ENCODE data around the gene CDH26.

The CDH26 gene

GRCh38 chr20:60036346-60036745 lies 78.1 kb downstream of the CDH26 start:
- Histone ChIP-seq H2AK5ac (ENCODE audit: low read length, severe bottlenecking) (peak overlapping the region; percentile 29), H2BK12ac (ENCODE audit: low read length in 2 of 2) (no peak overlapping the region), H3K4me2 (ENCODE audit: low read length, poor library complexity, severe bottlenecking) (no peak overlapping the region), H3K9ac (ENCODE audit: low read length) (no peak overlapping the region), H3K14ac (ENCODE audit: low read length in 2 of 2) (no peak overlapping the region), H2AFZ (ENCODE audit: low read depth, low read length) (no peak overlapping the region), H3K4ac (ENCODE audit: low read depth in 1 of 2, low read length in 2 of 2) (no peak overlapping the region), H3K27ac (ENCODE audit: low read length, poor library complexity, severe bottlenecking) (no peak overlapping the region), H3K27me3 (ENCODE audit: control insufficient read depth in 1 of 2, insufficient read depth in 1 of 2, low read length in 2 of 2) (peaks cover 0 to 42% of the 10 kb centered on the region in 2 experiments), H4K91ac (ENCODE audit: low read length) (no peak overlapping the region), H3K36me3 (ENCODE audit: control insufficient read depth in 1 of 2, insufficient read depth in 2 of 2, low read depth in 1 of 2, low read length in 2 of 2) (no peaks in the 10 kb centered on the region), H2BK15ac (ENCODE audit: low read depth, poor library complexity, severe bottlenecking) (no peak overlapping the region), H2BK120ac (ENCODE audit: low read depth, low read length) (no peak overlapping the region), H3K23ac (ENCODE audit: low read length in 2 of 2) (no peak overlapping the region), H3K4me1 (ENCODE audit: control insufficient read depth, insufficient read depth, low read depth, low read length) (peaks cover 15% of the 10 kb centered on the region), H3K9me3 (ENCODE audit: control insufficient read depth, low read length) (no peaks in the 10 kb centered on the region), H2BK5ac (ENCODE audit: low read depth, low read length, poor library complexity, severe bottlenecking) (no peak overlapping the region), H4K8ac (ENCODE audit: low read length) (no peak overlapping the region), H3K4me3 (ENCODE audit: insufficient read depth in 1 of 2, low read depth in 1 of 2, low read length in 2 of 2) (no peak overlapping the region), H3K18ac (ENCODE audit: low read depth in 1 of 2, low read length in 2 of 2) (no peak overlapping the region), H3K79me1 (replicated peaks; ENCODE audit: low read length, poor library complexity, severe bottlenecking) (no peaks in the 10 kb centered on the region)
- WGBS, result 89% methylated on average over 4 of the region's 4 CpGs
- DNase-seq, result no peak

GRCh38 chr20:60036746-60037499 lies 78.7 kb downstream of the CDH26 start:
- no peak overlapping the region for H3K23ac ChIP-seq (ENCODE audit: low read length in 2 of 2)

GRCh38 chr20:60038400-60039008 lies 80.3 kb downstream of the CDH26 start:
- no peak for DNase-seq
- Histone ChIP-seq H3K18ac (ENCODE audit: low read depth in 1 of 2, low read length in 2 of 2) (no peak overlapping the region), H3K27me3 (ENCODE audit: control insufficient read depth in 1 of 2, insufficient read depth in 1 of 2, low read length in 2 of 2) (peaks cover 0 to 42% of the 10 kb centered on the region in 2 experiments), H3K36me3 (ENCODE audit: control insufficient read depth in 1 of 2, insufficient read depth in 2 of 2, low read depth in 1 of 2, low read length in 2 of 2) (no peaks in the 10 kb centered on the region), H2BK5ac (ENCODE audit: low read depth, low read length, poor library complexity, severe bottlenecking) (no peak overlapping the region), H2AK5ac (ENCODE audit: low read length, severe bottlenecking) (peak overlapping the region; percentile 33), H3K4me3 (ENCODE audit: insufficient read depth in 1 of 2, low read depth in 1 of 2, low read length in 2 of 2) (no peak overlapping the region), H4K91ac (ENCODE audit: low read length) (no peak overlapping the region), H3K9ac (ENCODE audit: low read length) (no peak overlapping the region), H3K9me3 (ENCODE audit: control insufficient read depth, low read length) (no peaks in the 10 kb centered on the region), H3K4me2 (ENCODE audit: low read length, poor library complexity, severe bottlenecking) (no peak overlapping the region), H3K23ac (ENCODE audit: low read length in 2 of 2) (no peak overlapping the region), H2BK120ac (ENCODE audit: low read depth, low read length) (no peak overlapping the region), H3K4me1 (ENCODE audit: control insufficient read depth, insufficient read depth, low read depth, low read length) (peaks cover 17% of the 10 kb centered on the region), H3K27ac (ENCODE audit: low read length, poor library complexity, severe bottlenecking) (no peak overlapping the region), H2AFZ (ENCODE audit: low read depth, low read length) (no peak overlapping the region), H3K14ac (ENCODE audit: low read length in 2 of 2) (no peak overlapping the region), H3K79me1 (replicated peaks; ENCODE audit: low read length, poor library complexity, severe bottlenecking) (no peaks in the 10 kb centered on the region), H2BK15ac (ENCODE audit: low read depth, poor library complexity, severe bottlenecking) (no peak overlapping the region), H4K8ac (ENCODE audit: low read length) (no peak overlapping the region), H3K4ac (ENCODE audit: low read depth in 1 of 2, low read length in 2 of 2) (no peak overlapping the region), H2BK12ac (ENCODE audit: low read length in 2 of 2) (no peak overlapping the region)
- WGBS, result 63% methylated on average over 4 of the region's 4 CpGs

More at GRCh38 chr20:60036746-60037499, 78.7 kb downstream of the CDH26 start:
- no peak overlapping the region for H3K18ac ChIP-seq (ENCODE audit: low read depth in 1 of 2, low read length in 2 of 2)
- H3K9ac ChIP-seq (ENCODE audit: low read length), result no peak overlapping the region
- peak; percentile 13 for DNase-seq
- no peak overlapping the region for H3K4ac ChIP-seq (ENCODE audit: low read depth in 1 of 2, low read length in 2 of 2)
- H3K4me1 ChIP-seq (ENCODE audit: control insufficient read depth, insufficient read depth, low read depth, low read length), result peaks cover 15% of the 10 kb centered on the region
- H4K91ac ChIP-seq (ENCODE audit: low read length), result no peak overlapping the region
- peak overlapping the region; percentile 65 for H2AK5ac ChIP-seq (ENCODE audit: low read length, severe bottlenecking)
- H3K9me3 ChIP-seq (ENCODE audit: control insufficient read depth, low read length), result no peaks in the 10 kb centered on the region
- no peaks in the 10 kb centered on the region for H3K36me3 ChIP-seq (ENCODE audit: control insufficient read depth in 1 of 2, insufficient read depth in 2 of 2, low read depth in 1 of 2, low read length in 2 of 2)
- no peak overlapping the region for H2AFZ ChIP-seq (ENCODE audit: low read depth, low read length)
- H3K27ac ChIP-seq (ENCODE audit: low read length, poor library complexity, severe bottlenecking), result no peak overlapping the region
- no peak overlapping the region for H2BK15ac ChIP-seq (ENCODE audit: low read depth, poor library complexity, severe bottlenecking)
- no peak overlapping the region for H2BK12ac ChIP-seq (ENCODE audit: low read length in 2 of 2)
- no peak overlapping the region for H3K4me3 ChIP-seq (ENCODE audit: insufficient read depth in 1 of 2, low read depth in 1 of 2, low read length in 2 of 2)
- no peak overlapping the region for H3K4me2 ChIP-seq (ENCODE audit: low read length, poor library complexity, severe bottlenecking)
- WGBS, result 66% methylated on average over 8 of the region's 10 CpGs
- H3K79me1 ChIP-seq (replicated peaks; ENCODE audit: low read length, poor library complexity, severe bottlenecking), result no peaks in the 10 kb centered on the region
- H4K8ac ChIP-seq (ENCODE audit: low read length), result no peak overlapping the region
- H2BK5ac ChIP-seq (ENCODE audit: low read depth, low read length, poor library complexity, severe bottlenecking), result no peak overlapping the region
- peaks cover 0 to 42% of the 10 kb centered on the region in 2 experiments for H3K27me3 ChIP-seq (ENCODE audit: control insufficient read depth in 1 of 2, insufficient read depth in 1 of 2, low read length in 2 of 2)
- H2BK120ac ChIP-seq (ENCODE audit: low read depth, low read length), result no peak overlapping the region
- H3K14ac ChIP-seq (ENCODE audit: low read length in 2 of 2), result no peak overlapping the region

- Histone ChIP-seq H3K14ac (ENCODE audit: low read length in 2 of 2) (no peak overlapping the region), H3K27me3 (ENCODE audit: control insufficient read depth in 1 of 2, insufficient read depth in 1 of 2, low read length in 2 of 2) (peaks cover 0 to 42% of the 10 kb centered on the region in 2 experiments), H3K36me3 (ENCODE audit: control insufficient read depth in 1 of 2, insufficient read depth in 2 of 2, low read depth in 1 of 2, low read length in 2 of 2) (no peaks in the 10 kb centered on the region), H2BK12ac (ENCODE audit: low read length in 2 of 2) (no peak overlapping the region), H3K18ac (ENCODE audit: low read depth in 1 of 2, low read length in 2 of 2) (no peak overlapping the region), H3K4me3 (ENCODE audit: insufficient read depth in 1 of 2, low read depth in 1 of 2, low read length in 2 of 2) (no peak overlapping the region), H3K27ac (ENCODE audit: low read length, poor library complexity, severe bottlenecking) (no peak overlapping the region), H3K4me1 (ENCODE audit: control insufficient read depth, insufficient read depth, low read depth, low read length) (peaks cover 14% of the 10 kb centered on the region), H2BK120ac (ENCODE audit: low read depth, low read length) (no peak overlapping the region), H4K91ac (ENCODE audit: low read length) (no peak overlapping the region), H3K9me3 (ENCODE audit: control insufficient read depth, low read length) (no peaks in the 10 kb centered on the region), H3K9ac (ENCODE audit: low read length) (no peak overlapping the region), H3K79me1 (replicated peaks; ENCODE audit: low read length, poor library complexity, severe bottlenecking) (no peaks in the 10 kb centered on the region), H2AFZ (ENCODE audit: low read depth, low read length) (no peak overlapping the region), H2AK5ac (ENCODE audit: low read length, severe bottlenecking) (peak overlapping the region; percentile 69), H4K8ac (ENCODE audit: low read length) (no peak overlapping the region), H3K4ac (ENCODE audit: low read depth in 1 of 2, low read length in 2 of 2) (no peak overlapping the region), H3K23ac (ENCODE audit: low read length in 2 of 2) (no peak overlapping the region), H3K4me2 (ENCODE audit: low read length, poor library complexity, severe bottlenecking) (no peak overlapping the region), H2BK5ac (ENCODE audit: low read depth, low read length, poor library complexity, severe bottlenecking) (no peak overlapping the region), H2BK15ac (ENCODE audit: low read depth, poor library complexity, severe bottlenecking) (no peak overlapping the region)
- 85% methylated on average over 3 of the region's 3 CpGs for WGBS
- DNase-seq, result no peak
Observed at GRCh38 chr20:60039526-60039925, 81.3 kb downstream of the CDH26 start.

Data from mesenchymal stem cell (in vitro differentiated cells and primary cell).